Measurements from ENCODE around the gene SORL1. TPM values are rescaled to one million over a fixed set of nuclear protein-coding genes. Genes with fewer than 3 reads are reported as not detected.

SORL1 gene
- total RNA-seq, 1 donor from 2014 or later: 38.3 TPM

GRCh38 chr11:121458551-121458950, 6.4 kb downstream of the SORL1 start:
- DNase-seq (ENCODE audit: extremely low spot score in 2 of 2): no peak
- Histone ChIP-seq H3K27me3 (no peaks in the 10 kb centered on the region), H3K4me3 (no peak overlapping the region), H3K27ac (no peak overlapping the region), H3K9me3 (no peaks in the 10 kb centered on the region), H3K36me3 (no peaks in the 10 kb centered on the region), H3K4me1 (peaks cover 13% of the 10 kb centered on the region)
- no peak for TF ChIP-seq POLR2A (IDR thresholded peaks at IDR 0.05)
- TF ChIP-seq CTCF (IDR thresholded peaks at IDR 0.05): no peak
- TF ChIP-seq POLR2AphosphoS5 (IDR thresholded peaks at IDR 0.05; ENCODE audit: insufficient read depth in 1 of 2, low read depth in 1 of 2): no peak
- intact Hi-C loops (cut with DNase I): no loop called here

- Histone ChIP-seq H3K27ac (no peak overlapping the region), H3K9me3 (no peaks in the 10 kb centered on the region), H3K4me1 (peaks cover 13% of the 10 kb centered on the region), H3K4me3 (no peak overlapping the region), H3K27me3 (no peaks in the 10 kb centered on the region), H3K36me3 (no peaks in the 10 kb centered on the region)
- intact Hi-C loops (cut with DNase I): no loop called here
- no peak for TF ChIP-seq POLR2AphosphoS5 (IDR thresholded peaks at IDR 0.05; ENCODE audit: insufficient read depth in 1 of 2, low read depth in 1 of 2)
- TF ChIP-seq POLR2A (IDR thresholded peaks at IDR 0.05): no peak
- TF ChIP-seq CTCF (IDR thresholded peaks at IDR 0.05): no peak
- no peak for DNase-seq (ENCODE audit: extremely low spot score in 2 of 2)
These were observed 7.4 kb downstream of the SORL1 start for GRCh38 chr11:121459413-121460017.

GRCh38 chr11:121460941-121461514, 8.9 kb downstream of the SORL1 start:
- Histone ChIP-seq H3K36me3 (no peaks in the 10 kb centered on the region), H3K9me3 (no peaks in the 10 kb centered on the region), H3K27ac (no peak overlapping the region), H3K4me3 (no peak overlapping the region), H3K4me1 (peaks cover 28% of the 10 kb centered on the region), H3K27me3 (no peaks in the 10 kb centered on the region)
- TF ChIP-seq POLR2AphosphoS5 (IDR thresholded peaks at IDR 0.05; ENCODE audit: insufficient read depth in 1 of 2, low read depth in 1 of 2) (no peak), POLR2A (IDR thresholded peaks at IDR 0.05) (no peak), CTCF (IDR thresholded peaks at IDR 0.05) (no peak)
- DNase-seq (ENCODE audit: extremely low spot score in 2 of 2): no peak
- intact Hi-C loops (cut with DNase I): no loop called here

- no peak for TF ChIP-seq POLR2A (IDR thresholded peaks at IDR 0.05)
- no peak for TF ChIP-seq POLR2AphosphoS5 (IDR thresholded peaks at IDR 0.05; ENCODE audit: insufficient read depth in 1 of 2, low read depth in 1 of 2)
- TF ChIP-seq CTCF (IDR thresholded peaks at IDR 0.05): no peak
- Histone ChIP-seq H3K27me3 (no peaks in the 10 kb centered on the region), H3K9me3 (no peaks in the 10 kb centered on the region), H3K36me3 (no peaks in the 10 kb centered on the region), H3K4me3 (no peak overlapping the region), H3K4me1 (peaks cover 30% of the 10 kb centered on the region), H3K27ac (no peak overlapping the region)
- DNase-seq (ENCODE audit: extremely low spot score in 2 of 2): no peak
- intact Hi-C loops (cut with DNase I): no loop called here
These were observed 9.7 kb downstream of the SORL1 start for GRCh38 chr11:121461843-121462242.

- TF ChIP-seq POLR2AphosphoS5 (IDR thresholded peaks at IDR 0.05; ENCODE audit: insufficient read depth in 1 of 2, low read depth in 1 of 2): no peak
- no peak for TF ChIP-seq POLR2A (IDR thresholded peaks at IDR 0.05)
- TF ChIP-seq CTCF (IDR thresholded peaks at IDR 0.05): no peak
- Histone ChIP-seq H3K9me3 (no peaks in the 10 kb centered on the region), H3K4me1 (peaks cover 48% of the 10 kb centered on the region), H3K27me3 (no peaks in the 10 kb centered on the region), H3K36me3 (no peaks in the 10 kb centered on the region), H3K27ac (peak overlapping the region; percentile 82), H3K4me3 (no peak overlapping the region)
- intact Hi-C loops (cut with DNase I): no loop called here
- no peak for DNase-seq (ENCODE audit: extremely low spot score in 2 of 2)
These were observed 11.7 kb downstream of the SORL1 start for GRCh38 chr11:121463689-121464335.
